CD1c-positive myeloid dendritic cell (primary cell): Measurements from ENCODE around the gene SPEF1.

Experiments used
- DNase-seq: peaks from one replicate; pipeline ENCODE4 v3.0.0-alpha.2; 2016; ENCODE audit errors: extremely low spot score

SPEF1 gene

GRCh38 chr20:3767110-3767426 lies 14.2 kb downstream of the SPEF1 start:
- no peak for DNase-seq

- DNase-seq: no peak
Observed at GRCh38 chr20:3766422-3767109, 14.7 kb downstream of the SPEF1 start.

- peak; percentile 62 for DNase-seq
Observed at GRCh38 chr20:3765171-3765882, 15.9 kb downstream of the SPEF1 start.

GRCh38 chr20:3764659-3765058 lies 16.6 kb downstream of the SPEF1 start:
- no peak for DNase-seq

GRCh38 chr20:3763671-3764601 lies 17.3 kb downstream of the SPEF1 start:
- DNase-seq: peak; percentile 77

- no peak for DNase-seq
Observed at GRCh38 chr20:3760655-3761348, 20.4 kb downstream of the SPEF1 start.

GRCh38 chr20:3759884-3760283 lies 21.4 kb downstream of the SPEF1 start:
- DNase-seq: no peak

GRCh38 chr20:3759316-3759823 lies 21.9 kb downstream of the SPEF1 start:
- no peak for DNase-seq

GRCh38 chr20:3758566-3758965 lies 22.7 kb downstream of the SPEF1 start:
- no peak for DNase-seq

- DNase-seq: no peak
Observed at GRCh38 chr20:3757268-3757667, 24.0 kb downstream of the SPEF1 start.

- DNase-seq: no peak
Observed at GRCh38 chr20:3755814-3756480, 25.3 kb downstream of the SPEF1 start.

- no peak for DNase-seq
Observed at GRCh38 chr20:3755269-3755668, 26.0 kb downstream of the SPEF1 start.

- no peak for DNase-seq
Observed at GRCh38 chr20:3754276-3754630, 27.0 kb downstream of the SPEF1 start.

GRCh38 chr20:3753501-3754275 lies 27.6 kb downstream of the SPEF1 start:
- DNase-seq: no peak

- DNase-seq: peak; percentile 67
Observed at GRCh38 chr20:3753098-3753497, 28.1 kb downstream of the SPEF1 start.

- no peak for DNase-seq
Observed at GRCh38 chr20:3752386-3752759, 28.9 kb downstream of the SPEF1 start.

- peak; percentile 88 for DNase-seq
Observed at GRCh38 chr20:3751675-3752385, 29.4 kb downstream of the SPEF1 start.

GRCh38 chr20:3751305-3751674 lies 30.0 kb downstream of the SPEF1 start:
- no peak for DNase-seq

GRCh38 chr20:3749689-3750531 lies 31.3 kb downstream of the SPEF1 start:
- DNase-seq: peak; percentile 47
